Left kidney (tissue), 2 donors: ENCODE results near the gene PDE8B. TPM values are rescaled to one million over a fixed set of nuclear protein-coding genes. Genes with fewer than 3 reads are reported as not detected.

Source experiments
- DNase-seq: peaks from one replicate; pipeline ENCODE4 v3.0.0-alpha.2; 2013
- polyA plus RNA-seq: library from polyadenylated mRNA; unstranded; fragments of 120-200 nt; gene quantifications from one replicate; pipeline ENCODE4 v1.2.1, GENCODE V29; 2013; ENCODE audit not compliant: insufficient read length

Gene PDE8B
- polyA plus RNA-seq, 1 donor, result 6.0 TPM

DNA sequence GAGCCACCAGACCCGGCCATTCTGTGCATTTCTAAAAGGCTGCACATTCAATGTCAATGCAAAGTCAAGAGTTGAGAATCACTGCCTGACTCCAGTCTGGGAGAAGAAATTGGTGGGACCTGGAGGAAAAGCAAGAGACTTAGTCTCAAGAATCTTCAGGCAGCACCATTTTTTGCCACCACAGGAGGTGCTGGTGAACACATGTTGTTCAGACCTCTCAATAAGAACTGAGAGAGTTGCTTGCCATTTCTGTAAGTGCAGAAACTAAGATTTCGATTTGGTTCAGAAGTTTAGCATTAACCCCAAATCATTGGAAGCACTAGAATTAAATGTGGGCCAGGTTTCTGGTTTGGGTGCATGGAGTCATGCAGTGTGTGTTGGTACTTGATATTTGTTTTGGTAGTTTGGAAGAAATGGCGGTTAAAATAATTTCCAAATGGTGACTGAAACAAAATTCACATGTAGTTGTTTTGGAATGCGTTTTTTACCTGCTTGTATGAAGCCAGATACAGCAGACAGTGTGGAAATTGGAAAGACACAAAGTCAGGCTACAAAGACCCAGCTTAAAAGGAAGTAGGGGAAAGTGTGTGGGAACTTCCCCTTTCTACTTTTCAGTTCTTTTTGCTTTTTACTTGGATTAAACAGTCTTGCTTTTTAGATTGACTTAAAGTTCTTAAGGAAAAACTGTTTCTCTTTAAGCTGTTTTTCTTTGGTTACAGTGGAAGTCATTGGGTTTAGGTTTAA, 20.4 kb downstream of the PDE8B start:
- no peak for DNase-seq

DNA sequence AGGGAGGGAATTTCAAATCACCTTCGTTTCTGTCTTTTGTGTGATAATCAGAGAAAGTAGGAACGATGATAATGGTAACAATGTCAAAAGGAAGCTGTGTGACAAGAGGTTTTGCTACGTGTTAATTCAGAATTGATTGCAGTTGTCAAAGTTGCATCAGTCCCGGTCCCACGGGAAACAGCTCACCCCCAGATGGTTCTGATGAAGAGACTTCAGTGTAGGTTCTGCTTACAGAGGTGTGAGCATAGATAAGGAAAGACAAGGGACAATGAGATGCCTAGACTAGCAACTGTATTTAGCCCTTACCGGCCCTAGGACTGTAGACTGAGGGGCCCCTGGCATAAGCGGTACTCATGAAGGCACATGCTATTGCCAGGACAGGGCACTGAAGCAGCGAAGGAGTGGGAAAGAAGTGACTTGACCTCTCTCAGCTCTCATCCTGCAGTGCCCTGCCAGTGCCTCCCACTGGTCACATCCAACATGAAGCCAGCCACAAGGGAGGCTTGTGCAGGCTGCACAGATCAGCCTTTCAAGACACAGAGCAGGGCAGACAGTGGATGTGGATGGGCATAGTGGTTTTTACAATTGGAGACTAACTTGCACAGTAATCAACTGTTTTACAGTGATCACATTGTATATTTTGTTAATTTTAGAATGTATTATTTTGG, 21.1 kb downstream of the PDE8B start:
- DNase-seq, result no peak

DNA sequence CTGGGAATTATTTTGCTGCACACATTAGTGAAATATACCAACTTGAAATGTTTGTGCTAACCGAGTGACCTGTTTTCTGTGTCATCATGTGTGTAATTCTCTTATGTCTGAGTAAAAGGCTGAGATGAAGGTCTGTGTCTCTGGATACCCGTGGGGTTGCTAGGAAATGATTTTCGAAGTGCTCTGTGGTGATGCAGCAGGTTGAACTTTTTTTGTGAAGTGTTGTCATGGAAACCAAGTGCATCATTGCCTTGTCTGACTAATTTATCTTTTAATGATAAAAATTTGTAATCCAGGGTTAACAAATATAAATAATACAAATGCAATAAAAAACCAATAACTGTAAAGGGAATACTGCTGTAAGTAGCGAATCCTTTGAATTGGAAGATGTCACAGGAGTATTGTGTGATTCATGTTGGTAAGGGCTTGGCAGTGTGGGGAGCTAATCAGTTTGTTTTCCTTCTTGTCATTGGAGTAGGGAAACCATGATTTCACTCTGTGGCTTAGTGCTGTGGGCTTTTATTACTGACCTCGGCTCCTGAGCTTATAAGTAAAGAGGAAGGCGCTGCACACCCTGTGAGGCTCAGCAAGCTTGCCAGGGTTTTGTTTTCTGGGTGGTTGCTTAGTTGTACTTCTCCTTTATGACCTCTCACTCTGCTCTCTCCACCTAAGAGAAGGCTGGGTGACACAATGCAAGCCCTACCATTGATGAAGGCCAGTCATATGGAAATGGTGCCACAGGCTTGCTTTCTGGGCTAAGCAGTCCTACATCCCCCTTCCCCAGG, 22.3 kb downstream of the PDE8B start:
- no peak for DNase-seq

DNA sequence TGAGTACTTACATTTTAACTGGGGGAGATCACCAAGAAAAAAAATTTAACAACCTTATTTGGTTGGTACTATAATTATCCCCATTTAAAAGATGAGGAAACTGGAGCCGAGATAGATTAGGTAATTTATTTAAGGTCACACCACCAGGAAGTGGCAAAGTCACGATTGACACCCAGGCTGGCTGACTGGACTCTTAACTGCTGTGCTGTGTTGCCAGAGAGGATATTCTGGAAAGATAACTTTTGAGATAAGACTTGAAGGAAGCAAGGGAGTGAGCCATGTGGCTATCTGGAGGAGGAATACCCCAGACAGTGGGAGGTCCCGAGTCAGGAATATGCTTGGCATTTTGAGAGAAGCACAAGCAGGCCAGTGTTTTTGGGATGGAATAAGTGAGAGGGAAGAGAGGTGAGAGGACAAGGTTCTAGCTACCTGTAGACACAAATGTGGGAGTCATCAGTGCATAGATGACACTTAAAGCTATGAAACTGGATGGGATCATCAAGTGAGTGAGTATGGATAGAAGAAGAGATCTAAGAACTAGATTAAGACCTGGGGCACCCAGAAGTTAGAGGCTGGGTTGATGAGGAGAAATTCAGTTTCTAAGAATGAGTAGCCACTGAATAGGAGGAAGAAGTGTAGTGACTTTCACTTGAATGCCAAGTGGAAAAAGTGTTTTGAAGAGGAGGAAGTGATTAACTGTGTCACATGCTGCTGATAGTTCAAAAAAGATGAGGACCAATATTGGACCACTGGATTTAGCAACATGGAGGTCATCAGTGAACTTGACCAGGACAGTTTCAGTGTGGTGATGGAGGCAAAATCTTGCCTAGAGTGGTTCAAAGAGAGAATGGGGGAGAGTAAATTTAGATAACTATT, 25.6 kb downstream of the PDE8B start:
- DNase-seq, result no peak

DNA sequence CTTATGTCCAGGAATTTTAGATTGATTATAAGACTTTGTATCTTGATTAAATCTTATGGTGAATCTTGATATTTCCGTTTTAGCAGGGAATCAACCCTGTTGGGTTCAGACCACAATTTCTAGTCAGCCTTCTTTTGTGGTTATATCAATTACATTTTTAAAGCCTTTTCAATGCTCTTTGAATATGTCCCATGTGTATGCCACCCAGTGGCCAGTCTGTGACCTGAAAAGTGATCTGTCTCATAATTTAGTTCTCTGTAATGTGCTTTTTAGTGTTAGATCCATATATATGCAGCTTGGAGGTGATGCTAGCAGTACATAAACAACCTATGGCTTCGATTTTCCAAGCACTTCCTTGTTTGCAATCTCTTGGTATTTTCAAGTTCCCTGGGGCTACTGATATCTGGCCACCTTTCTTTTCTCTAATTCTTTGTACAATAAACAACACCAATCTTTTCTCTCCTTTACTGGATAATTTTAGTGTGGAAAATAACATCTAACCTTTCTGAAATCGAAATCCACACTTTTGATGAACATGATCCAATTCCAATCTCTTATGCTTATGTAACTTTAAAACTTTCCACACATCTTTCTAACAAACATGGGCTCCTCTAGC, 28.8 kb downstream of the PDE8B start:
- DNase-seq, result no peak

DNA sequence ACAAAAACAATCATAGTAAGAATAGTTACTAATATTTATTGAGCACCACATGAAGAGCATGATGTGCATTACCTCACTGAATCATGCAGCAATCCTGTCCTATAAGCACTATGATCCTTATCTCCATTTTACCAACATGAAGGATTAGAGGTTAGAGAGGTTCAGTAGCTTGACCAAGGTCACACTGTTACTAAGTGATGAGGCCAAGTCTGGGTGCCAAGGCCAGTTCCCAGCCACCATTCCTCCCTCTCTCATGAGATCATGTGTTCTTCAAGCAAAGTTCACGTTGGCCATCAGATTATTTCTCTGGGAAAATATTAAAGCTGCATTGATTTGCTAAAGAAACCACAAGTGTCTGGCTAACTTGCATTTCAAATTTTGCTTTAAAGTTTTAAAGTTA, 31.0 kb downstream of the PDE8B start:
- DNase-seq, result no peak

DNA sequence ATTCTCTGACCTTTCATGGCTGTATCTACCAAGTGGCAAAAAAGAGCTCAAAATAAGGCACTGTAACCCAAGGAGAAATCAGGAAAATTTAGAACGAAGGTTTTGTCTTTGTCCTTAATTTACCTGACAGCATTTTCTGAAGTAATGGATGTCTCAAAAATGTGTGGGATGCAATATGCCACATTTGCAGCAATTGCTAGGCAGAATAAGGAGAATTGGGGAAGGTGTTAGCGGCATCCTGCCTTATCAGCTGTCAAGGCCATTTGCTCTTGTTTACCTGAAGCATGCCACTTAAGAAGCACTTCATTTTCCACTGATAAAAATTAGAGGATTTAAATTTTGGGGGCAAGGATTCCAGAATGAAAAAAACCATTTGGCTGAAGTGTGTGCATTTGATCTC, 39.0 kb downstream of the PDE8B start:
- DNase-seq, result no peak

DNA sequence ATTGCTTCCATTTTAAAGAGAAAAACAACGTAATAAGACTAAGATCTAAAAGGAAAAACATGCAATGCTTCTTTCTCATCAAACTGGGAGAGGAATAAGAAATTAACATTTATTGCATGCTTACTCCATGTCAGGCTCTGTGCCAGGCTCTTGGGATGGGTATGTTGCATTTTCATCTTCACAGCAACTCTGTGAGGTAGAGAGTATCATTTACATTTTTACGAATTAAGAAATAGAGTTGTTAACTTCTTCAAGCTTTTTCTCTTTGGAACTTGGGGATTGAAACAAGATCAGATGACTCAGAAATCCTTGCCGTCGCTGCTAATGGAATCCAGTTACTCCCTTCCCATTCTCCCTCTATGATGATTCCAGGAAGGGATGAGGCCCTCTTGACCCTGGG, 39.5 kb downstream of the PDE8B start:
- DNase-seq, result no peak

DNA sequence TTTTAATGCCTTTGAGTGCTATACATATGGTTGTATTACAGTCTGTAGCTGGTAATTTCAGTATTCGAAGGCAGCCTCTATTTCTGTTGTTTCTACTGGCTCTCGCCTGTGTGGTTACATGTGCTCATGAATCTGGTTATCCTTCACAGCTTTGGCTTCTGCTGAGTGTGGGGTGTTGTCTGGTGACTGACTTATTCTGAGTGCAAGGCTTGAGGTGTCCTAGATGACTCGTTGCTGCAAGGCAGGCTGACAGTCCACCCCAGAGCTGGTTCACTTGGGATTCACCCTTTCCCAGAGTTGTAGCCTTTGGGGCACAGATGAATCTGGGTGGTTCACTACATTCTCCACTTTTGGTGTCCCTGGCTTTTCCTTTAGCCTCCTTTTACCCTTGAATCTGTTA, 41.4 kb downstream of the PDE8B start:
- no peak for DNase-seq

DNA sequence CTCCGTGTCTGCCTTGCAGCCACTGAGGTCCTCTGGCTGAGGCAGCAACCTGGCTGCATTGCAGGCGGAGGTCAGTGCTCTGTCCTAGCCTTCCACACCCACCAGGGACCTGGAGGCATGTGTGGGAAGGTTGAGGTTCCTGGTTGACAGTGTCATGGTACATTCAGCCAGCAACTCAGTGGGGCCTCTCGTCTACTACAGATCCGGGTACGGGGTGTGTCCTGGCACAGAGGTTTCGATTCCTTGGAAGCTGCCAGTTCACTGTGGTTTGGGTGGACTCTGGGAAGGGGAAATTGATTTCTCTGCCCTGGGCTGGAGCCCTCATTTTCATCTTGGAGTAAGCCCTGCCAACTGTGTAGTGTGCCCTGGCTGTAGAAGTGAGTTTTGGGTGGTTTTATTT, 45.1 kb downstream of the PDE8B start:
- no peak for DNase-seq

DNA sequence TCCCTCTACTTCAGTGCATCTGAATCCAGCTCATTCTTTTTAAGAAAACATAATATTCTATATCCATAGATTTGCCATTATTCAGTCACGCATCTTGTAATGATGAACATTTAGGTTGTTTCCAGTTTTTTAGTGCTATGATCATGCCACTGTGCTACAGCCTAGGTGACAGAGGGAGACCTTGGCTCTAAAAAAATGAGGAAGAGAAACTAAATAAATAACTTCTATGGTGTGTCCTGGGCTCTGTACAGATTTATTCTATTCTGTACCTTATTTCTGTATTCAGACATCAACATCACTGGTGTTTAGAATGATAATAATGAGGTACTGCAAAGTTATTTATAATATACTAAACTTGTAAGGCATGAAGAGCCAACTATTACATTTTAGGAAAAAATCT, 45.9 kb downstream of the PDE8B start:
- no peak for DNase-seq

DNA sequence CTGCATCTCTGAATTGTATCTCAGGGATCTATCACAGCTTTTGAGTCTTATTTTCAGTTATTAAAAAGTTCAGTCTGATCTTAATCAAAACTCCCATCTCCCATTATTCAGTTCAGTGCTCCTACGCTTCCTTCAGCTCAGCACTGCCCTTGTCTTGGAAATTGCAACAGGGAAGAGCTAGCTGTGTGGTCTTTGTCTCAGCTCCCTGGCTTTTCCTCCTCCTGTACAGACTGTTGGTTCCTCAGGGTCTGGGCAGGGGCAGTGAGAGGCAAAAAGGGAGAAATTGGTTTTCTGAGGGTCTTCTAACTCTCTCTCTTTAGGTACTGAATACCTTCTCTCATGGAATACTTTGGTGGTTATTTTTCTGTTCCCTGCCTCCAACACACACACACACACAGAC, 48.2 kb downstream of the PDE8B start:
- no peak for DNase-seq

DNA sequence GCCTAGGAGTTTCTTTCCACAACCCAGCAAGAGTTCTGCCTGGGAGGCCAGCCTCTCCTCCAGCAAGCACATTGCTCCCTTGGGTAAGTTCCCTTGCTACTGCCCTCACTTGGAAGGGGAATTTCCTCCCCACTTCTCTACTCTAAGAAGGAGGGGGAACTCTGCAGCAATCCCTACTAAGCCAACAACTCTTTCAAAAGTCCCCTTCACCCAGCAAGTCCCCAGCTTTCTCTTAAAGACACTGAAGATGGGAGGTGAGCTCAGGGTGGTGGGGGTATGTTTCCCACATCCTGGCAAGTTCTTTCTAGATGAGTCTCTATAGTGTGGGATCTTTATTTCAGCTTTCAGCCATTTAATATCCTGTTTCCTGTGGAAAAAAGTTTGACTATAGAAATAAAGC, 49.0 kb downstream of the PDE8B start:
- DNase-seq, result no peak

DNA sequence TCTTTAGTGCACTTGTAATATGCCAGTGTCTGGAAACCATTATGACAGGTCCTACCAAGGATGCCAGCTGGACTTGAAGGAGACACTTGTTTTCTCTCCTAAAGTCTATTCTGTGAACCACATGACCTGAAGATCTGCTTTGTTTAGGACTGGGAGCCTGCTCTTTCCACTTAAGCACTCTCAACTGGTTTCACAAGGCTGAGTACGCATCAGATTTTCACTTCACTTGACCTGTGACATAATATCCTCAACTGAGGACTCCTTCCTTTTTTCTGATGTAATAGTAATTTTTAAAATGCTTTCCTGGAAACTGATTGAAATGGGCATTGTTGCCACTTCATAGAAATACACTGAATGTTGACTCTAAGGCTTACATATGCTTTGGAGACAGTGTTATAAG, 52.2 kb downstream of the PDE8B start:
- no peak for DNase-seq

DNA sequence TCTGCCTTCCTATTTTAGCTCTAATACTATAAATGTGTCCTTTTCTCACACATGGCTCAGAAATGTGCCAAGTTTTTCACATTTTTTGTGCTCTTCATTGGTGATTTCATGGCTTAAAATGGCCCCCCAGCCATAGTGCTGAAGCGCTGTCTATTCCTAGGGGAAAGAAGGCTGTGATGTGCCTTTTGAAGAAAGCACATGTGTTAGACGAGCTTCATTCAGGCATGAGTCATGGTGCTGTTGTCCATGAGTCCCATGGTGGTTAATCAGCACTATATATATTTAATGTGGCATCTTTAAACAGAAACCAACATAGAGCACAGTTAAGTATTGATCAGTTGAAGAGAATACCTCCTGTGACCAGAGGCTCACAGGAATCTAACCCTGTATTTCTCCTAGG, 55.8 kb downstream of the PDE8B start:
- DNase-seq, result no peak

DNA sequence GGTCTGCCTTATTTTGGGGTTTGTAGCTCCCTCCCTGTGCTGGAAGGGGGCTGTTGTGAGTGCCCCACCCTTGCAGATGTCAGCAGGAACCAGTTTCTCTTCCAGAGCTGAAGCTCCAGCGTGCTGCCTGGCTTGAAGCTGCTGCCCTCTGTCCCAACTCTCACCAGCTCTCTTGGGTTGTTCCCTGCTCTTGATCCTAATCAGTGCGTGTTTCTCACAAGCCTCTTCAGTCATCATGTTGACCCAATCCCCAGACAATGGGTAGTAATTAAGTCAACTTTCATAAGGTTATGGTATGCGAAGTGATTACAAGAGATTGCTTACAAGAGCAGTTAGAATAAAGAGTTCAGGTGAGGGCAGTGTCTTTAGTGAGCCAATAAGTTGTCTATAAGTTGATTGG, 57.0 kb downstream of the PDE8B start:
- DNase-seq, result no peak

DNA sequence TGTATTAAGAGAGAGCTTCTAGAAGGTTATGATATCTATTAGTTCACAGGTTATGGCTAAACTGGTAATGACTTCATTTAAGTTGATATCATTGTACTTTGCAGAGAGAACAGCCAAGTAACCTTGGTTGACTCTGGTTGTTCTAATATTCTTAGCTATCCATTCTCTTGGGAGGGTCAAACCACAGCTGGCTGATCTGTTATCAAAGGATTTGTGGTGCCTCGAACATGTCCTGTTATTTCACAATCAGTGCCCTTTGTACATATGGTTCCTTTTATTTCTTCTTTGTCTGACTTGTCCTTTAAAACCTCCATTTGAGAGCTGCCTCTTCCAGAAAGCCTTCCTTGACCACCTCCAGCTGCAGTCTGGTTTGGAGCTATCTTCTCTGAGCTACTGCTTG, 61.7 kb downstream of the PDE8B start:
- DNase-seq, result no peak

DNA sequence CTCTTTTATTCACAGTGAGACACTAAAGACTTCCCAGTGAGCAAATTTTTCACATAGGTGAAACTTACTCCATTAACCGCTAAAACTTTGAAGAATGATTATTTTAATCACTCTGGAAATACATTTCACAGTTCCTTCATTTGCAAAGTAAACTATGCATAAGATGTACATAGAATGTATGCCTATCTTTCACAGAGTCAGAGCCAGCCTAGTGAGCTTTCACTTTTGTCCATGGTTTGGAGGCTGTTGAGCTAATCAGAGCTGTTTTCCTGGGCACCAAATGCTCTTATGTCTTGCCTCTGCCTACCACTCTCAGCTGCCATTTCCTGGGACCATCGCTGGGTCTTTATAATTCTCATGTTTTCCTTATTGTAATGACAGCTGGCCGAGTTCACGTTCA, 67.3 kb downstream of the PDE8B start:
- no peak for DNase-seq

DNA sequence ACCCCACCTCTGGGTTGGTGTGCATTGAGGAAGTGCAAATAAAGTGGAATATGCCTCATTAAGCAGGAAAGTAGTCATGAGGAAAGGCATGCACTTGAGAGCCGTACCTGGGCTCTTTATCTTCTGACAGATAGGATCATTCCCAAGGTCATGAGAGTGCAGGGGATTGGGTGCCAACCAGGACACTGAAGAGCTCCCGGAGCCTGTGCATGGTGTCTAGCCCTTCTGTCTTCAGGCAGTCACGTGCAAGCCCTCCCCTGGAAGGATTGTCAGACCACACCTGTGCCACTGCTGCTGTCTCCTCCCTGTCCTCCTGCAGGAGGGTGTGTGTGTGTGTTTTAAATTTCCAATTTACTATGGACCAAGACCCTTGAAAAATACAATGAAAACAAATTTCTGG, 69.6 kb downstream of the PDE8B start:
- no peak for DNase-seq

DNA sequence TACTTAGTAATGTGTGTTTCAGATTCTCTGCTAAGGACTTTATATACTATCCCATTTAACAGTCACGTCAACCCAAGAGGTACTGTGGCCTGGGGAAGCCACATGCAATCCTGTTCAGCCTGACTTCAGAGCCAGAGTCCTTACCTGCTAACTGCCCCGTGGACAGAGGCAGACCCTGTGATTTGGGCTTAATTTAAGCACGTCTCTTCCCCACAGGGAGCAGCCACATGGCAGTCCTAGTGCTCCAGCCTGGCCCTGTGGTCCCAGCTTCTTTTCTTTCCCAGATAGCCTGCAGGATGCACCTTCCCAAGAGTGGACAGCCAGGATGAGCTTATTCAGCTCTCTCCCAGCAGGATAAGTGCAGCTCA, 71.5 kb downstream of the PDE8B start:
- DNase-seq, result no peak

DNA sequence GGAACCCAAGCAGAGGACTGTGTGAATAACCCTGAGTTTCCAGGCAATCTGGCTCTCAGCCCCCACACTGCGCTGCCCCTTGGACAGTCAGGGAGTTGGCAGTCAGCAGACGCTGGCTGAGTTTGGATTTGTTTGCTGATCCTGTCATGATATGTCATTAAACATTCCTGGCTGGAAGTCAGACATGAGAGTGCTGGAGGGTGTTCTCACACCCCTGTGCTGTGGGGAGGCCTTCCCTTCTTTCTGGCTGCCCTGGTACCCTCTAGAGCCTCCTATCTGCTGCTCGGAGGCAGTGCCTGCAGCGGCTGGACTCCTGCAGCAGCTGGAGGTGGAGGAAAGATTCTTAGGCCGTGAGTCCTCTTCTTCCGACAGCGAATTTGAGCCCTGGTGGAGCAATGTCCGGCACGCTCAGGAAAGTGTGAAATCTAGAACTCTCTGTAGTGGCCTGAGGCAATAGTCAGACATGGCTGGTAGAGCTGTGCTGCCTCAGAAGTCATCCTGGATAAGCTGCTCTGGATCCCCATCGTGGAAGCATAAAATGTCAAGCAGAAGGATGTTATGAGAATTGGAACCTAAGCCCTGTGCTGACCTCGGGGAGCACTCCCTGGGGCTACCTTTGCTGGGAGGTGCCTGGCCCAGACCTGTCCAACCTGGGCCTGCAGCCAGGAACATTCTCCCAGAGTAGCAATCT, 72.0 kb downstream of the PDE8B start:
- no peak for DNase-seq
